ELR (cell line): Measurements from ENCODE around the gene UMODL1.

ENCODE experiments used
- DNase-seq: peaks from one replicate; pipeline ENCODE4 v3.0.0-alpha.2; 2015; ENCODE audit warnings: low read depth

Gene UMODL1

GRCh38 chr21:42096566-42096965 is 25.4 kb downstream of the UMODL1 start:
- DNase-seq, result no peak

GRCh38 chr21:42097274-42097673 is 26.2 kb downstream of the UMODL1 start:
- peak; percentile 45 for DNase-seq

- peak; percentile 98 for DNase-seq
Observed at GRCh38 chr21:42097860-42098454, 26.8 kb downstream of the UMODL1 start.

- DNase-seq, result no peak
Observed at GRCh38 chr21:42098957-42099505, 27.9 kb downstream of the UMODL1 start.

- no peak for DNase-seq
Observed at GRCh38 chr21:42101246-42101645, 30.1 kb downstream of the UMODL1 start.

- DNase-seq, result no peak
Observed at GRCh38 chr21:42102076-42102475, 31.0 kb downstream of the UMODL1 start.

GRCh38 chr21:42102526-42102925 is 31.4 kb downstream of the UMODL1 start:
- no peak for DNase-seq

GRCh38 chr21:42102991-42103390 is 31.9 kb downstream of the UMODL1 start:
- DNase-seq, result no peak

- DNase-seq, result no peak
Observed at GRCh38 chr21:42103843-42104242, 32.7 kb downstream of the UMODL1 start.

GRCh38 chr21:42105476-42106315 is 34.6 kb downstream of the UMODL1 start:
- no peak for DNase-seq

- DNase-seq, result no peak
Observed at GRCh38 chr21:42106425-42106824, 35.3 kb downstream of the UMODL1 start.

GRCh38 chr21:42107177-42107880 is 36.2 kb downstream of the UMODL1 start:
- DNase-seq, result peak; percentile 17

GRCh38 chr21:42107881-42108553 is 36.9 kb downstream of the UMODL1 start:
- peak; percentile 72 for DNase-seq

- DNase-seq, result no peak
Observed at GRCh38 chr21:42108554-42109340, 37.6 kb downstream of the UMODL1 start.

- no peak for DNase-seq
Observed at GRCh38 chr21:42109473-42109872, 38.4 kb downstream of the UMODL1 start.

- DNase-seq, result no peak
Observed at GRCh38 chr21:42109873-42110525, 38.9 kb downstream of the UMODL1 start.

- no peak for DNase-seq
Observed at GRCh38 chr21:42110691-42111469, 39.8 kb downstream of the UMODL1 start.

GRCh38 chr21:42111470-42111743 is 40.3 kb downstream of the UMODL1 start:
- no peak for DNase-seq

- DNase-seq, result no peak
Observed at GRCh38 chr21:42111811-42112210, 40.7 kb downstream of the UMODL1 start.

- no peak for DNase-seq
Observed at GRCh38 chr21:42112238-42112637, 41.1 kb downstream of the UMODL1 start.
